ENCODE measurements around the gene PPP1R13B.

The PPP1R13B gene

GRCh38 chr14:103839579-103839978, 7.8 kb downstream of the PPP1R13B start:
- in situ Hi-C loops (cut with HindIII; ENCODE audit: low sequenced_read_pairs): no loop called here

- in situ Hi-C loops (cut with HindIII; ENCODE audit: low sequenced_read_pairs): no loop called here
Observed at GRCh38 chr14:103838117-103838516, 9.3 kb downstream of the PPP1R13B start.

- in situ Hi-C loops (cut with HindIII; ENCODE audit: low sequenced_read_pairs): no loop called here
Observed at GRCh38 chr14:103836976-103837725, 10.2 kb downstream of the PPP1R13B start.

- in situ Hi-C loops (cut with HindIII; ENCODE audit: low sequenced_read_pairs): no loop called here
Observed at GRCh38 chr14:103834956-103835355, 12.4 kb downstream of the PPP1R13B start.

GRCh38 chr14:103833711-103834110, 13.7 kb downstream of the PPP1R13B start:
- in situ Hi-C loops (cut with HindIII; ENCODE audit: low sequenced_read_pairs): no loop called here

GRCh38 chr14:103832046-103832445, 15.3 kb downstream of the PPP1R13B start:
- in situ Hi-C loops (cut with HindIII; ENCODE audit: low sequenced_read_pairs): no loop called here

GRCh38 chr14:103830511-103831270, 16.7 kb downstream of the PPP1R13B start:
- in situ Hi-C loops (cut with HindIII; ENCODE audit: low sequenced_read_pairs): no loop called here

- in situ Hi-C loops (cut with HindIII; ENCODE audit: low sequenced_read_pairs): no loop called here
Observed at GRCh38 chr14:103828315-103828967, 18.9 kb downstream of the PPP1R13B start.

GRCh38 chr14:103825101-103825500, 22.3 kb downstream of the PPP1R13B start:
- in situ Hi-C loops (cut with HindIII; ENCODE audit: low sequenced_read_pairs): no loop called here

GRCh38 chr14:103820908-103821307, 26.5 kb downstream of the PPP1R13B start:
- in situ Hi-C loops (cut with HindIII; ENCODE audit: low sequenced_read_pairs): no loop called here

GRCh38 chr14:103820382-103820781, 27.0 kb downstream of the PPP1R13B start:
- in situ Hi-C loops (cut with HindIII; ENCODE audit: low sequenced_read_pairs): no loop called here

GRCh38 chr14:103819503-103820307, 27.7 kb downstream of the PPP1R13B start:
- in situ Hi-C loops (cut with HindIII; ENCODE audit: low sequenced_read_pairs): no loop called here

- in situ Hi-C loops (cut with HindIII; ENCODE audit: low sequenced_read_pairs): no loop called here
Observed at GRCh38 chr14:103818870-103819269, 28.5 kb downstream of the PPP1R13B start.

GRCh38 chr14:103818422-103818821, 29.0 kb downstream of the PPP1R13B start:
- in situ Hi-C loops (cut with HindIII; ENCODE audit: low sequenced_read_pairs): no loop called here

- in situ Hi-C loops (cut with HindIII; ENCODE audit: low sequenced_read_pairs): no loop called here
Observed at GRCh38 chr14:103817595-103817994, 29.8 kb downstream of the PPP1R13B start.

GRCh38 chr14:103816991-103817390, 30.4 kb downstream of the PPP1R13B start:
- in situ Hi-C loops (cut with HindIII; ENCODE audit: low sequenced_read_pairs): no loop called here

- in situ Hi-C loops (cut with HindIII; ENCODE audit: low sequenced_read_pairs): no loop called here
Observed at GRCh38 chr14:103815253-103815652, 32.1 kb downstream of the PPP1R13B start.

- in situ Hi-C loops (cut with HindIII; ENCODE audit: low sequenced_read_pairs): no loop called here
Observed at GRCh38 chr14:103811189-103811588, 36.2 kb downstream of the PPP1R13B start.

GRCh38 chr14:103808403-103809001, 38.9 kb downstream of the PPP1R13B start:
- in situ Hi-C loops (cut with HindIII; ENCODE audit: low sequenced_read_pairs): loop anchor here (5.0 kb wide), 3 partner anchors 54 to 216 kb away; no protein-coding TSS in a partner anchor

- in situ Hi-C loops (cut with HindIII; ENCODE audit: low sequenced_read_pairs): loop anchor here (5.0 kb wide), 3 partner anchors 55 to 215 kb away; no protein-coding TSS in a partner anchor
Observed at GRCh38 chr14:103806805-103807204, 40.6 kb downstream of the PPP1R13B start.

All from endothelial cell of hepatic sinusoid (primary cell).